ENCODE data around the gene PPEF1.
A peak's percentile ranks its signal among the peaks of the same experiment; 100 is the strongest.
"Not testable (repeated sequence)": the region's sequence is repeated elsewhere in the genome, so short reads cannot be mapped to it uniquely, and the experiment has no call there.

The PPEF1 gene

DNA sequence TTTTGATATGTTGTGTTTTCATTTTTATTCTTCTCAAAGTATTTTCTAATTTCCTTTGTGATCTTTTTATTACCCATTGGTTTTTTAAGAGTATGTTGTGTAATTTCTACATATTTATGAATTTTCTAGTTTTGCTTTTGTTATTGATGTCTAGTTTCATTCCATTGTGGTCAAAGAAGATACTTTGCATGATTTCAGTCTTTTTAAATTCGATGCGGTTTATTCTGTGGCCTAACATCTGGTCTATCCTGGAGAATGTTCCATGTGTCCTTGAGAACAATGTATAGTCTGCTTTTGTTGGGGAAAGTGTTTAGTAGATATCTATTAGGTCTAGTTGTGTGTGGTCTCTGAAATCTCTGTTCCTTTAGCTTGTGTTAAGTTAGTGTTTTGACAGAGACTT, 46.2 kb downstream of the PPEF1 start:
- Histone ChIP-seq H3K36me3 (ENCODE audit: control insufficient read depth, insufficient read depth, low read length) (no peaks in the 10 kb centered on the region), H3K27me3 (ENCODE audit: control insufficient read depth, insufficient read depth, low read length) (no peaks in the 10 kb centered on the region), H3K27ac (ENCODE audit: low read depth, low read length) (no peak overlapping the region), H3K4me3 (ENCODE audit: low read depth, low read length) (no peak overlapping the region), H3K4me1 (ENCODE audit: control insufficient read depth, insufficient read depth, low read length) (peaks cover 21% of the 10 kb centered on the region), H3K9me3 (ENCODE audit: control insufficient read depth, insufficient read depth, low read length) (peaks cover 8% of the 10 kb centered on the region; the same call in 1 of the 2 replicates), H3K9ac (ENCODE audit: low read depth, low read length) (no peak overlapping the region)

- Histone ChIP-seq H3K27me3 (ENCODE audit: control insufficient read depth, insufficient read depth, low read length) (no peaks in the 10 kb centered on the region), H3K4me3 (ENCODE audit: low read depth, low read length) (no peak overlapping the region), H3K27ac (ENCODE audit: low read depth, low read length) (no peak overlapping the region), H3K4me1 (ENCODE audit: control insufficient read depth, insufficient read depth, low read length) (peaks cover 25% of the 10 kb centered on the region), H3K9ac (ENCODE audit: low read depth, low read length) (no peak overlapping the region), H3K9me3 (ENCODE audit: control insufficient read depth, insufficient read depth, low read length) (peaks cover 8% of the 10 kb centered on the region; the same call in 1 of the 2 replicates), H3K36me3 (ENCODE audit: control insufficient read depth, insufficient read depth, low read length) (no peaks in the 10 kb centered on the region)
Measured at GRCh38 chrX:18755651-18756050, 48.2 kb downstream of the PPEF1 start.

GRCh38 chrX:18757956-18758932, 50.8 kb downstream of the PPEF1 start:
- Histone ChIP-seq H3K9ac (ENCODE audit: low read depth, low read length) (no peak overlapping the region), H3K4me1 (ENCODE audit: control insufficient read depth, insufficient read depth, low read length) (peaks cover 25% of the 10 kb centered on the region), H3K4me3 (ENCODE audit: low read depth, low read length) (no peak overlapping the region), H3K9me3 (ENCODE audit: control insufficient read depth, insufficient read depth, low read length) (peaks cover 11% of the 10 kb centered on the region; the same call in 1 of the 2 replicates), H3K27me3 (ENCODE audit: control insufficient read depth, insufficient read depth, low read length) (no peaks in the 10 kb centered on the region), H3K27ac (ENCODE audit: low read depth, low read length) (peak overlapping the region; percentile 32), H3K36me3 (ENCODE audit: control insufficient read depth, insufficient read depth, low read length) (no peaks in the 10 kb centered on the region)

- no peak overlapping the region for H3K4me3 ChIP-seq (ENCODE audit: low read depth, low read length)
- H3K27me3 ChIP-seq (ENCODE audit: control insufficient read depth, insufficient read depth, low read length) = no peaks in the 10 kb centered on the region
- H3K27ac ChIP-seq (ENCODE audit: low read depth, low read length) = no peak overlapping the region
- peaks cover 17% of the 10 kb centered on the region; the same call in 1 of the 2 replicates for H3K4me1 ChIP-seq (ENCODE audit: control insufficient read depth, insufficient read depth, low read length)
- peaks cover 14% of the 10 kb centered on the region; the same call in 1 of the 2 replicates for H3K9me3 ChIP-seq (ENCODE audit: control insufficient read depth, insufficient read depth, low read length)
- no peaks in the 10 kb centered on the region for H3K36me3 ChIP-seq (ENCODE audit: control insufficient read depth, insufficient read depth, low read length)
- no peak overlapping the region for H3K9ac ChIP-seq (ENCODE audit: low read depth, low read length)
Measured at GRCh38 chrX:18761750-18762149, 54.3 kb downstream of the PPEF1 start.

- not testable (repeated sequence) for H3K36me3 ChIP-seq (ENCODE audit: control insufficient read depth, insufficient read depth, low read length); H3K27ac ChIP-seq (ENCODE audit: low read depth, low read length); H3K4me1 ChIP-seq (ENCODE audit: control insufficient read depth, insufficient read depth, low read length); H3K9ac ChIP-seq (ENCODE audit: low read depth, low read length); H3K4me3 ChIP-seq (ENCODE audit: low read depth, low read length); H3K27me3 ChIP-seq (ENCODE audit: control insufficient read depth, insufficient read depth, low read length)
- peaks cover 11% of the 10 kb centered on the region; the same call in 1 of the 2 replicates for H3K9me3 ChIP-seq (ENCODE audit: control insufficient read depth, insufficient read depth, low read length)
Measured at GRCh38 chrX:18763106-18763505, 55.7 kb downstream of the PPEF1 start.

GRCh38 chrX:18769364-18769763, 61.9 kb downstream of the PPEF1 start:
- H3K27me3 ChIP-seq (ENCODE audit: control insufficient read depth, insufficient read depth, low read length) = no peaks in the 10 kb centered on the region
- H3K9ac ChIP-seq (ENCODE audit: low read depth, low read length) = no peak overlapping the region
- no peak overlapping the region for H3K27ac ChIP-seq (ENCODE audit: low read depth, low read length)
- H3K36me3 ChIP-seq (ENCODE audit: control insufficient read depth, insufficient read depth, low read length) = no peaks in the 10 kb centered on the region
- H3K4me1 ChIP-seq (ENCODE audit: control insufficient read depth, insufficient read depth, low read length) = no peaks in the 10 kb centered on the region
- H3K4me3 ChIP-seq (ENCODE audit: low read depth, low read length) = no peak overlapping the region
- peaks cover 16% of the 10 kb centered on the region for H3K9me3 ChIP-seq (ENCODE audit: control insufficient read depth, insufficient read depth, low read length)

- Histone ChIP-seq H3K4me1 (ENCODE audit: control insufficient read depth, insufficient read depth, low read length) (no peaks in the 10 kb centered on the region), H3K9ac (ENCODE audit: low read depth, low read length) (no peak overlapping the region), H3K27ac (ENCODE audit: low read depth, low read length) (no peak overlapping the region), H3K4me3 (ENCODE audit: low read depth, low read length) (no peak overlapping the region), H3K9me3 (ENCODE audit: control insufficient read depth, insufficient read depth, low read length) (peaks cover 15% of the 10 kb centered on the region), H3K36me3 (ENCODE audit: control insufficient read depth, insufficient read depth, low read length) (no peaks in the 10 kb centered on the region), H3K27me3 (ENCODE audit: control insufficient read depth, insufficient read depth, low read length) (no peaks in the 10 kb centered on the region)
Measured at GRCh38 chrX:18769812-18770573, 62.5 kb downstream of the PPEF1 start.

DNA sequence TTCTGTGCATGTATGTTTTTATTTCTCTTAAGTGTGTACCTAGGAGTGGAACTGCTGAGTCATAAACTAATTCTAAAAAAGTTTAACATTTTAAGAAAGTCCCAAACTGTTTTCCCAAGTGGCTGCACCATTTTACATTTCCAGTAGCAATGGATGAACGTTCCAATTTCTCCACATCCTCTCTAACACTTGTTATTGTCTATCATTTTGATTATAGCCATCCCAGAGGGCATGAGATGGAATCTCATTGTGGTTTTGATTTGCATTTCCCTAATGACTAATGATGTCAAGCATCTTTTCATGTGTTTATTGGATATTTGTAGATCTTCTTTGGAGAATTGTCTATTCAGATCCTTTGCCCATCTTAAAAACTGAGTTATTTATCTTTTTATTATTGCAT, 82.5 kb downstream of the PPEF1 start:
- no peak overlapping the region for H3K4me3 ChIP-seq (ENCODE audit: low read depth, low read length)

DNA sequence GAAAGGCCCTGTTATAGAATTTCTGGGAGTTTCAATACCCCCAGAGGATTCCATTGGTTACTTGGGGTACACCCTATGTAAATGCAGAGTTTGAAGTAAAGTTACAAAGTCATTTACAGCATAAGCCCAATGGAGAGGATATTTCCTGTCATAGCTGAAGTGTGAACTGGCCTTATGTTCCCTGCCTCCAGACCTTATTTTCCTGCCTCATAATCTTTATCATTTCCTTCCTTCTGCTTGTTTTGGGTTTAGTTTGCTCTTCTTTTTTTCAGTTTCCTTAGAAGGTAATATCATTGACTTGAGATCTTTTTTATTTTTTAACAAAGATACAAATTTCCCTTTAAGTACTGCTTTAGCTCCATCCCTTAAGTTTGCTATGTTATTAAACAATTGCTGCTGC, 85.4 kb downstream of the PPEF1 start:
- Histone ChIP-seq H3K36me3 (ENCODE audit: control insufficient read depth, insufficient read depth, low read length) (no peaks in the 10 kb centered on the region), H3K27me3 (ENCODE audit: control insufficient read depth, insufficient read depth, low read length) (no peaks in the 10 kb centered on the region), H3K4me1 (ENCODE audit: control insufficient read depth, insufficient read depth, low read length) (peaks cover 8% of the 10 kb centered on the region; the same call in 1 of the 2 replicates), H3K9me3 (ENCODE audit: control insufficient read depth, insufficient read depth, low read length) (no peaks in the 10 kb centered on the region; the same call in 1 of the 2 replicates), H3K27ac (ENCODE audit: low read depth, low read length) (no peak overlapping the region), H3K4me3 (ENCODE audit: low read depth, low read length) (no peak overlapping the region), H3K9ac (ENCODE audit: low read depth, low read length) (no peak overlapping the region)

More for the DNA sequence above, 82.5 kb downstream of the PPEF1 start:
- no peaks in the 10 kb centered on the region for H3K36me3 ChIP-seq (ENCODE audit: control insufficient read depth, insufficient read depth, low read length)
- H3K27me3 ChIP-seq (ENCODE audit: control insufficient read depth, insufficient read depth, low read length) = no peaks in the 10 kb centered on the region
- H3K27ac ChIP-seq (ENCODE audit: low read depth, low read length) = no peak overlapping the region
- peaks cover 8% of the 10 kb centered on the region; the same call in 1 of the 2 replicates for H3K4me1 ChIP-seq (ENCODE audit: control insufficient read depth, insufficient read depth, low read length)
- H3K9ac ChIP-seq (ENCODE audit: low read depth, low read length) = no peak overlapping the region
- no peaks in the 10 kb centered on the region; the same call in 1 of the 2 replicates for H3K9me3 ChIP-seq (ENCODE audit: control insufficient read depth, insufficient read depth, low read length)

DNA sequence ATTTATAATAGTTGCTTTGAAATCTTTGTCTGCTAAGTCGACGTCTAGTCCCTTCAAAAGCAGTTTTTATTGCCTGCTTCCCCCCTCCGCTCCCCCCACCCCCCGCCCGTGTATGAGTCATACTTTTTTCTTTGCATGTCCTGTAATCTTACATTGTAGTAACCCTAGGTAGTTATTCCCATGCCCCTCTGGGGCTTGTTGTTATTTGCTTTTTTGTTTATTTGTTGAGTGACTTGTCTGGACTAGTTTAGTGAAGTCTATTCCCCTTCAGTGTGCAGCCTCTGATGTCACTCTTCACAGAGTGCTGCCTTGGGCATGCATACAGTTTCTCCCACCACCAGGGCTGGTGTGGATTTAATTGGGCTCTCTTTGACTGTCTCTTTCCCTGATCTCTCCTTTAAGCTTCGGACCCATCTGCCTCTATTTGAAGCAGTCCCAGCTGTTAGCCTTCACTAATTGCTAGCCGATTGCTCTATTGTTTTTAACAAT, 86.2 kb downstream of the PPEF1 start:
- Histone ChIP-seq H3K9me3 (ENCODE audit: control insufficient read depth, insufficient read depth, low read length) (no peaks in the 10 kb centered on the region; the same call in 1 of the 2 replicates), H3K27me3 (ENCODE audit: control insufficient read depth, insufficient read depth, low read length) (no peaks in the 10 kb centered on the region), H3K4me3 (ENCODE audit: low read depth, low read length) (no peak overlapping the region; the same call in 1 of the 2 replicates), H3K4me1 (ENCODE audit: control insufficient read depth, insufficient read depth, low read length) (peaks cover 8% of the 10 kb centered on the region; the same call in 1 of the 2 replicates), H3K27ac (ENCODE audit: low read depth, low read length) (peak overlapping the region; percentile 67), H3K9ac (ENCODE audit: low read depth, low read length) (no peak overlapping the region), H3K36me3 (ENCODE audit: control insufficient read depth, insufficient read depth, low read length) (no peaks in the 10 kb centered on the region)
